Measurements from ENCODE around the gene ALKBH7. TPM values are rescaled to one million over a fixed set of nuclear protein-coding genes. Genes with fewer than 3 reads are reported as not detected.

ALKBH7 gene
- total and polyA plus RNA-seq, 10 of the 15 experiments (the other 5 are each of a cell fraction or from before 2014, with no cell fraction given) = 0.31 to 82.5 (median 37.6) TPM

GRCh38 chr19:6373813-6374108 is 1.2 kb downstream of the ALKBH7 start:
- Histone ChIP-seq H3K27me3 (replicated peaks in 1 of 2; ENCODE audit: control insufficient read depth in 2 of 2, insufficient read depth in 2 of 2, low read length in 1 of 2) (no peaks in the 10 kb centered on the region), H4K20me1 (ENCODE audit: control insufficient read depth, insufficient read depth) (no peaks in the 10 kb centered on the region), H3K9ac (ENCODE audit: control insufficient read depth, insufficient read depth, low read length) (peak overlapping the region; percentile 34; the same call in 1 of the 2 replicates), H3K9me3 (replicated peaks; ENCODE audit: control insufficient read depth, insufficient read depth, low read length) (no peaks in the 10 kb centered on the region), H3K4me1 (ENCODE audit: control insufficient read depth, insufficient read depth, low read length) (peaks cover 2% of the 10 kb centered on the region; the same call in 1 of the 2 replicates), H3K4me2 (ENCODE audit: control insufficient read depth, insufficient read depth) (peak overlapping the region; percentile 75), H3K36me3 (ENCODE audit: control insufficient read depth in 2 of 2, insufficient read depth in 2 of 2, low read length in 1 of 2) (no peaks in the 10 kb centered on the region; a peak in 3 of 4 replicates), H3K27ac (ENCODE audit: control insufficient read depth, insufficient read depth) (0 out of 2 replicates have a peak overlapping the region, but pooled peaks have one; percentile 9), H2AFZ (ENCODE audit: control insufficient read depth, low read depth, low read length) (peak overlapping the region; percentile 42), H3K79me2 (ENCODE audit: control insufficient read depth, insufficient read depth, low read length) (no peaks in the 10 kb centered on the region; the same call in 1 of the 2 replicates), H3K4me3 (peak overlapping the region; percentile 54)
- ChIA-PET CTCF (interaction anchor here (1.0 kb wide), 1 partner anchor 156 kb away, joined by 3 read pairs; no protein-coding TSS in a partner anchor), POLR2A (interaction anchor here (0.7 kb wide), 1 partner anchor 51 kb away, joined by 3 read pairs; the partner anchor contains the start of gene KHSRP), RAD21 (ENCODE audit: unreplicated experiment) (interaction anchor here (0.7 to 1.2 kb wide), 2 partner anchors 12 to 50 kb away, joined by 3 read pairs; partner anchors contain the start of gene CLPP), SMC1A (ENCODE audit: uncharacterized antibody, unreplicated experiment) (no interaction called here)
- ATAC-seq = no peak
- in situ Hi-C loops (cut with MboI) = no loop called here
- 0 out of 2 replicates have a peak, but pooled peaks have one; percentile 16 for TF ChIP-seq NBN (IDR thresholded peaks at IDR 0.05)
- TF ChIP-seq SP1 (IDR thresholded peaks at IDR 0.05; ENCODE audit: low read depth, low read length) = no peak
- no peak for DNase-seq (ENCODE audit: low read depth, low spot score)
- WGBS (ENCODE audit: insufficient coverage, insufficient replicate concordance, low lambda C conversion rate, missing lambda C conversion rate) = 45% methylated on average over 5 of the region's 5 CpGs
- no peak for FAIRE-seq
- no TSS peak for BruUV-seq (replicated peaks)
- intact Hi-C loops (cut with micrococcal nuclease; ENCODE audit: unreplicated experiment) = no loop called here

- no peak overlapping the region for H3K4me3 ChIP-seq
- H3K27me3 ChIP-seq (replicated peaks in 1 of 2; ENCODE audit: control insufficient read depth in 2 of 2, insufficient read depth in 2 of 2, low read length in 1 of 2) = no peaks in the 10 kb centered on the region
- no peak overlapping the region for H2AFZ ChIP-seq (ENCODE audit: control insufficient read depth, low read depth, low read length)
- POLR2A ChIA-PET = interaction anchor here (0.7 kb wide), 1 partner anchor 50 kb away, joined by 3 read pairs; the partner anchor contains the start of gene KHSRP
- no peaks in the 10 kb centered on the region for H3K9me3 ChIP-seq (replicated peaks; ENCODE audit: control insufficient read depth, insufficient read depth, low read length)
- H4K20me1 ChIP-seq (ENCODE audit: control insufficient read depth, insufficient read depth) = no peaks in the 10 kb centered on the region
- peaks cover 2% of the 10 kb centered on the region; the same call in 1 of the 2 replicates for H3K4me1 ChIP-seq (ENCODE audit: control insufficient read depth, insufficient read depth, low read length)
- in situ Hi-C loops (cut with MboI) = no loop called here
- no peaks in the 10 kb centered on the region; a peak in 3 of 4 replicates for H3K36me3 ChIP-seq (ENCODE audit: control insufficient read depth in 2 of 2, insufficient read depth in 2 of 2, low read length in 1 of 2)
- no peak for ATAC-seq
- no peak for FAIRE-seq
- no peaks in the 10 kb centered on the region; the same call in 1 of the 2 replicates for H3K79me2 ChIP-seq (ENCODE audit: control insufficient read depth, insufficient read depth, low read length)
- DNase-seq (ENCODE audit: low read depth, low spot score) = no peak
- TF ChIP-seq CEBPB (IDR thresholded peaks at IDR 0.05; ENCODE audit: borderline replicate concordance in 1 of 2, low read depth in 2 of 2, low read length in 2 of 2) (no peak), HDAC6 (IDR thresholded peaks at IDR 0.05; ENCODE audit: unreplicated experiment) (no peak), E2F4 (IDR thresholded peaks at IDR 0.05; ENCODE audit: low read depth, low read length) (no peak), LARP7 (IDR thresholded peaks at IDR 0.05) (0 out of 2 replicates have a peak, but pooled peaks have one; percentile 11), CEBPZ (IDR thresholded peaks at IDR 0.05; ENCODE audit: low read depth, low read length) (no peak), ZNF622 (IDR thresholded peaks at IDR 0.05) (no peak), CBX3 (IDR thresholded peaks at IDR 0.05; ENCODE audit: borderline replicate concordance, low read depth) (no peak), RAD21 (IDR thresholded peaks at IDR 0.05; ENCODE audit: insufficient read depth, low read depth, low read length) (no peak)
- H3K27ac ChIP-seq (ENCODE audit: control insufficient read depth, insufficient read depth) = no peak overlapping the region
- intact Hi-C loops (cut with micrococcal nuclease; ENCODE audit: unreplicated experiment) = no loop called here
- SMC1A ChIA-PET (ENCODE audit: uncharacterized antibody, unreplicated experiment) = no interaction called here
- peak overlapping the region; percentile 75; the same call in 1 of the 2 replicates for H3K4me2 ChIP-seq (ENCODE audit: control insufficient read depth, insufficient read depth)
- RAD21 ChIA-PET (ENCODE audit: unreplicated experiment) = interaction anchor here (0.7 to 1.2 kb wide), 2 partner anchors 13 to 50 kb away, joined by 3 read pairs; partner anchors contain the start of gene CLPP
- BruUV-seq (replicated peaks) = no TSS peak
- WGBS (ENCODE audit: insufficient coverage, insufficient replicate concordance, low lambda C conversion rate, missing lambda C conversion rate) = 98% methylated on average over 28 of the region's 29 CpGs
- CTCF ChIA-PET = interaction anchor here (1.0 kb wide), 1 partner anchor 156 kb away, joined by 3 read pairs; no protein-coding TSS in a partner anchor
- H3K9ac ChIP-seq (ENCODE audit: control insufficient read depth, insufficient read depth, low read length) = no peak overlapping the region
Measured at GRCh38 chr19:6374161-6374709, 1.6 kb downstream of the ALKBH7 start.

Measured in GM12878 (cell line).